ENCODE data around the gene SLIT3.
A peak's percentile ranks its signal among the peaks of the same experiment; 100 is the strongest.

SLIT3 gene

GRCh38 chr5:168878135-168878745 is 422.7 kb downstream of the SLIT3 start:
- no peak for DNase-seq

GRCh38 chr5:168877132-168877892 is 423.6 kb downstream of the SLIT3 start:
- DNase-seq: no peak

GRCh38 chr5:168876419-168876818 is 424.5 kb downstream of the SLIT3 start:
- DNase-seq: no peak

- DNase-seq: no peak
Observed at GRCh38 chr5:168875832-168876231, 425.1 kb downstream of the SLIT3 start.

GRCh38 chr5:168874713-168875380 is 426.1 kb downstream of the SLIT3 start:
- DNase-seq: no peak

GRCh38 chr5:168872246-168872645 is 428.7 kb downstream of the SLIT3 start:
- no peak for DNase-seq

GRCh38 chr5:168870910-168871309 is 430.0 kb downstream of the SLIT3 start:
- no peak for DNase-seq

- no peak for DNase-seq
Observed at GRCh38 chr5:168869615-168870227, 431.2 kb downstream of the SLIT3 start.

- DNase-seq: no peak
Observed at GRCh38 chr5:168867241-168867640, 433.7 kb downstream of the SLIT3 start.

- no peak for DNase-seq
Observed at GRCh38 chr5:168865968-168866367, 435.0 kb downstream of the SLIT3 start.

GRCh38 chr5:168863021-168863420 is 437.9 kb downstream of the SLIT3 start:
- DNase-seq: no peak

GRCh38 chr5:168860503-168860902 is 440.4 kb downstream of the SLIT3 start:
- DNase-seq: no peak

GRCh38 chr5:168860081-168860480 is 440.9 kb downstream of the SLIT3 start:
- no peak for DNase-seq

- DNase-seq: no peak
Observed at GRCh38 chr5:168859471-168859870, 441.5 kb downstream of the SLIT3 start.

GRCh38 chr5:168858994-168859393 is 441.9 kb downstream of the SLIT3 start:
- no peak for DNase-seq

- DNase-seq: no peak
Observed at GRCh38 chr5:168858371-168858770, 442.6 kb downstream of the SLIT3 start.

GRCh38 chr5:168853972-168854371 is 447.0 kb downstream of the SLIT3 start:
- DNase-seq: no peak

- peak; percentile 83 for DNase-seq
Observed at GRCh38 chr5:168852329-168852728, 448.6 kb downstream of the SLIT3 start.

GRCh38 chr5:168851902-168852321 is 449.0 kb downstream of the SLIT3 start:
- peak; percentile 86 for DNase-seq

GRCh38 chr5:168850683-168851082 is 450.3 kb downstream of the SLIT3 start:
- DNase-seq: no peak

GRCh38 chr5:168848569-168848968 is 452.4 kb downstream of the SLIT3 start:
- DNase-seq: no peak

GRCh38 chr5:168847511-168848073 is 453.3 kb downstream of the SLIT3 start:
- DNase-seq: no peak

- no peak for DNase-seq
Observed at GRCh38 chr5:168844922-168845296, 456.0 kb downstream of the SLIT3 start.
